GM12878 (cell line): ENCODE measurements around the gene RPUSD3. TPM values are rescaled to one million over a fixed set of nuclear protein-coding genes. Genes with fewer than 3 reads are reported as not detected.
A peak's percentile ranks its signal among the peaks of the same experiment; 100 is the strongest.

Experiments
- ATAC-seq: fragments of 200-7000 bp; cut with Tn5 transposase; 3 replicates; pipeline ENCODE4 v1.9.1; 2020; ENCODE audit warnings: mild to moderate bottlenecking, moderate library complexity
- BruUV-seq: library from RNA; stranded (reverse); fragments of 400-500 nt; replicated peaks from 2 replicates; lab custom pipeline; 2021; lab: Mats Ljungman, UMichigan
- CTCF ChIA-PET: fragments of 300-600 bp; sonication (Branson Sonifier 250); formaldehyde crosslinking; extraction: SDS; loops from one replicate; lab custom pipeline; 2021; ENCODE audit warnings: inconsistent platforms; lab: Yijun Ruan, JAX
- POLR2A ChIA-PET: fragments of 350-600 bp; formaldehyde crosslinking; extraction: SDS; loops from one replicate; lab custom pipeline; 2021; ENCODE audit warnings: inconsistent platforms; lab: Charles Lee
- RAD21 ChIA-PET: fragments of 300-600 bp; sonication (Branson Sonifier 250); formaldehyde crosslinking; loops from one replicate; lab custom pipeline; 2023; ENCODE audit warnings: antibody characterized with exemption; ENCODE audit not compliant: unreplicated experiment; lab: Charles Lee
- SMC1A ChIA-PET: fragments of 300-600 bp; sonication (Branson Sonifier 250); formaldehyde crosslinking; loops from one replicate; lab custom pipeline; 2023; ENCODE audit not compliant: unreplicated experiment, uncharacterized antibody; lab: Charles Lee
- DNase-seq: peaks from one replicate; pipeline ENCODE4 v3.0.0-alpha.2; 2011; ENCODE audit warnings: low read depth, low spot score
- FAIRE-seq: peaks from 3 replicates; lab custom pipeline; 2011; peaks lifted over from hg19 to GRCh38; lab: Jason Lieb, UNC
- H2AFZ ChIP-seq: 2 replicates; pipeline ENCODE4 v1.6.0; 2011; ENCODE audit warnings: low read depth, low read length, control low read depth; ENCODE audit not compliant: control insufficient read depth
- H3K27ac ChIP-seq: 2 replicates; pipeline ENCODE4 v1.5.1; 2011; ENCODE audit warnings: control low read depth; ENCODE audit not compliant: control insufficient read depth, insufficient read depth
- H3K27me3 ChIP-seq, 2 experiments: replicated peaks in 1 of 2; 2 replicates each; pipeline versions ENCODE4 v1.6.0 to v1.6.1; 2011; ENCODE audit warnings: low read length in 1 of 2; ENCODE audit not compliant: control insufficient read depth in 2 of 2, insufficient read depth in 2 of 2
- H3K36me3 ChIP-seq, 2 experiments: 2 replicates each; pipeline ENCODE4 v1.5.1; 2011; ENCODE audit warnings: low read length in 1 of 2; ENCODE audit not compliant: control insufficient read depth in 2 of 2, insufficient read depth in 2 of 2
- H3K4me1 ChIP-seq: 2 replicates; pipeline ENCODE4 v1.6.1; 2011; ENCODE audit warnings: mild to moderate bottlenecking, low read length, moderate library complexity, mixed read lengths; ENCODE audit not compliant: control insufficient read depth, insufficient read depth
- H3K4me2 ChIP-seq: 2 replicates; pipeline ENCODE4 v1.6.0; 2011; ENCODE audit warnings: control low read depth; ENCODE audit not compliant: control insufficient read depth, insufficient read depth
- H3K4me3 ChIP-seq: fragments of 200-600 bp; sonication (generic); 2 replicates; pipeline ENCODE4 v1.5.1; 2016
- H3K79me2 ChIP-seq: 2 replicates; pipeline ENCODE4 v1.6.0; 2011; ENCODE audit warnings: low read length; ENCODE audit not compliant: control insufficient read depth, insufficient read depth
- H3K9ac ChIP-seq: 2 replicates; pipeline ENCODE4 v1.8.0; 2011; ENCODE audit warnings: low read length, control low read depth, mixed read lengths; ENCODE audit not compliant: control insufficient read depth, insufficient read depth
- H3K9me3 ChIP-seq: replicated peaks from 3 replicates; pipeline ENCODE4 v1.5.1; 2011; ENCODE audit warnings: mild to moderate bottlenecking, low read length; ENCODE audit not compliant: control insufficient read depth, insufficient read depth
- H4K20me1 ChIP-seq: 2 replicates; pipeline ENCODE4 v1.6.0; 2011; ENCODE audit not compliant: control insufficient read depth, insufficient read depth
- ATF7 ChIP-seq: fragments of 450-650 bp; IDR thresholded peaks from 2 replicates; pipeline ENCODE4 v1.6.1; 2016; ENCODE audit warnings: low read depth, mild to moderate bottlenecking
- DPF2 ChIP-seq: fragments of 450-650 bp; IDR thresholded peaks from 2 replicates; pipeline ENCODE4 v1.6.1; 2017; ENCODE audit warnings: mild to moderate bottlenecking
- EED ChIP-seq: sonication (generic); IDR thresholded peaks from 2 replicates; pipeline ENCODE4 v1.6.1; 2016; ENCODE audit warnings: antibody characterized with exemption, low read depth
- EZH2 ChIP-seq: IDR thresholded peaks from 2 replicates; pipeline ENCODE4 v1.6.1; 2012; ENCODE audit warnings: low read depth, mild to moderate bottlenecking, control low read depth, inconsistent platforms, low read length, borderline replicate concordance; ENCODE audit not compliant: control insufficient read depth
- IKZF2 ChIP-seq, 2 experiments: fragments of 450-650 bp; IDR thresholded peaks; 2 replicates each; pipeline ENCODE4 v1.6.1; 2017; ENCODE audit warnings: mild to moderate bottlenecking in 2 of 2, moderate library complexity in 2 of 2
- KLF5 ChIP-seq: fragments of 450-650 bp; IDR thresholded peaks from 2 replicates; pipeline ENCODE4 v1.6.1; 2014; ENCODE audit warnings: mild to moderate bottlenecking; ENCODE audit not compliant: partially characterized antibody
- NBN ChIP-seq: fragments of 450-650 bp; IDR thresholded peaks from 2 replicates; pipeline ENCODE4 v1.6.1; 2016
- NR2F1 ChIP-seq: fragments of 450-650 bp; conservative IDR thresholded peaks from 2 replicates; pipeline ENCODE4 v1.6.1; 2017; ENCODE audit warnings: mild to moderate bottlenecking
- POLR2A ChIP-seq: IDR thresholded peaks from 2 replicates; pipeline ENCODE4 v1.6.1; 2011; ENCODE audit warnings: low read depth, mild to moderate bottlenecking, low read length
- TBL1XR1 ChIP-seq: IDR thresholded peaks from 2 replicates; pipeline ENCODE4 v1.6.1; 2012; ENCODE audit warnings: low read depth, low read length, improper control_type of control experiment
- whole genome bisulfite sequencing: methylation state at CpG from one replicate; pipeline ENCODE4 v1.1.6; 2016; ENCODE audit warnings: low lambda C conversion rate; ENCODE audit not compliant: insufficient replicate concordance, insufficient coverage; ENCODE audit errors: missing lambda C conversion rate; 5-methylcytosine and 5-hydroxymethylcytosine counted together
- in situ Hi-C: fragments of 300-500 bp; cut with MboI; formaldehyde crosslinking; loops from 9 replicates; pipeline ENCODE4 v1.14.3; 2018; ENCODE audit warnings: mixed read lengths
- intact Hi-C: fragments of 100-400 bp; cut with micrococcal nuclease; formaldehyde crosslinking; loops from one replicate; pipeline ENCODE4 v1.14.2; 2022; ENCODE audit not compliant: unreplicated experiment
- polyA plus RNA-seq, 11 experiments: library from polyadenylated mRNA; depleted of rRNA in 4 of 11; unstranded in 6 of 11; stranded (reverse) in 5 of 11; fragments of >200 nt; fragmentation: Nextera tagmentation in 4 of 11; fragmentation: Illumina TruSeq in 1 of 11; extraction: Ambion mirVana in 4 of 11; extraction: Trizol in 1 of 11; gene quantifications; 1 replicate in 1 of 11; 2 replicates in 10 of 11; pipeline versions ENCODE4 v1.2.1 to v1.2.3, GENCODE V29; 2011 to 2016; ENCODE audit warnings: inconsistent platforms in 2 of 11, missing spikeins in 2 of 11, low read depth in 1 of 11
- total RNA-seq, 4 experiments: library from RNA; depleted of rRNA in 3 of 4; stranded (reverse); fragments of >200 nt in 3 of 4; fragmentation: Illumina TruSeq in 1 of 4; extraction: Trizol in 1 of 4; gene quantifications; 2 replicates each; pipeline versions ENCODE4 v1.2.1 to v1.2.3, GENCODE V29; 2013 to 2021
- TF ChIP-seq, protein P1 (sequence below): IDR thresholded peaks from 2 replicates; pipeline ENCODE4 v1.6.1; 2012; ENCODE audit warnings: improper control_type of control experiment, low read depth, low read length; ENCODE audit not compliant: insufficient replicate concordance
- TF ChIP-seq, protein P2 (sequence below): fragments of 450-650 bp; IDR thresholded peaks from 2 replicates; pipeline ENCODE4 v1.6.1; 2017; ENCODE audit warnings: low read depth, mild to moderate bottlenecking, moderate library complexity
- TF ChIP-seq, protein P3 (sequence below): fragments of 450-650 bp; conservative IDR thresholded peaks from 2 replicates; pipeline ENCODE4 v1.6.1; 2017; ENCODE audit warnings: mild to moderate bottlenecking, moderate library complexity
- TF ChIP-seq, protein P4 (sequence below): fragments of 150-350 bp; IDR thresholded peaks from 2 replicates; pipeline ENCODE4 v1.6.1; 2014; ENCODE audit warnings: mild to moderate bottlenecking, low read depth, low read length

The RPUSD3 gene
- total and polyA plus RNA-seq, 10 of the 15 experiments (the other 5 are each of a cell fraction or from before 2014, with no cell fraction given) = 6.4 to 72.9 (median 41.8) TPM

DNA sequence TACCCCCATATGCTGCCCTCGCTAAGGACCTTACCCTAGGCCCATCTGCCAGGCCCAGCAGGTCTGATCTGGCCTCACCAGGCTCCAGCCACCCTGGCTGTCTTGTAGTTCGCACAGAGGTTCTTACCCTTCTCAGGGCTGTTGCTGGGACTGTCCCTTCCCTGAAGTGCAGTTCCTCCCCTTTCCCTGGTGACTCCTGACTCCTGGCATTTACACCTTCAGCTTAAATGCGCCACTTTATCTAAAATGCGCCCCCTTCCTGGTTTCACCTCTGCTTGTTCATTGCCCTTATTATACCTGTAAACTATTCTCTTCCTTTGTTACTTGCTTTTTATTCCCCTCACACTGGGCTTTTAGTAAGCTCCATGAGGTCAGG, 34.6 kb downstream of the RPUSD3 start:
- no peaks in the 10 kb centered on the region for H3K79me2 ChIP-seq
- POLR2A ChIA-PET = interaction anchor here (0.6 to 2.9 kb wide), 3 partner anchors 13 to 457 kb away, joined by 3 to 19 read pairs (median 3); no protein-coding TSS in a partner anchor
- peak; percentile 48 for ATAC-seq
- H3K4me2 ChIP-seq = peak overlapping the region; percentile 90
- no peaks in the 10 kb centered on the region for H3K27me3 ChIP-seq
- intact Hi-C loops = loop anchor here (5.0 kb wide), 1 partner anchor 77 kb away; the partner anchor contains the start of gene BRPF1
- no TSS peak for BruUV-seq
- peak overlapping the region; percentile 80 for H3K9ac ChIP-seq
- no peak for FAIRE-seq
- peak overlapping the region; percentile 81 for H3K4me3 ChIP-seq
- H3K9me3 ChIP-seq = no peaks in the 10 kb centered on the region
- 28% methylated on average over 4 of the region's 4 CpGs for WGBS
- CTCF ChIA-PET = interaction anchor here (1.0 kb wide), 1 partner anchor 35 kb away, joined by 3 read pairs; the partner anchor contains the start of gene RPUSD3
- peaks cover 13% of the 10 kb centered on the region for H3K4me1 ChIP-seq
- H3K36me3 ChIP-seq = peaks cover 15 to 28% of the 10 kb centered on the region in 2 experiments
- H4K20me1 ChIP-seq = no peaks in the 10 kb centered on the region
- peak overlapping the region; percentile 75 for H3K27ac ChIP-seq
- H2AFZ ChIP-seq = peak overlapping the region; percentile 52
- in situ Hi-C loops = no loop called here
- RAD21 ChIA-PET = interaction anchor here (1.2 to 2.0 kb wide), 3 partner anchors 13 to 27 kb away, joined by 3 to 6 read pairs (median 4); partner anchors contain the start of gene ARPC4
- DNase-seq = no peak
- SMC1A ChIA-PET = interaction anchor here (1.1 to 1.2 kb wide), 2 partner anchors 27 to 72 kb away, joined by 3 read pairs; no protein-coding TSS in a partner anchor
- TF ChIP-seq, protein P1, sequence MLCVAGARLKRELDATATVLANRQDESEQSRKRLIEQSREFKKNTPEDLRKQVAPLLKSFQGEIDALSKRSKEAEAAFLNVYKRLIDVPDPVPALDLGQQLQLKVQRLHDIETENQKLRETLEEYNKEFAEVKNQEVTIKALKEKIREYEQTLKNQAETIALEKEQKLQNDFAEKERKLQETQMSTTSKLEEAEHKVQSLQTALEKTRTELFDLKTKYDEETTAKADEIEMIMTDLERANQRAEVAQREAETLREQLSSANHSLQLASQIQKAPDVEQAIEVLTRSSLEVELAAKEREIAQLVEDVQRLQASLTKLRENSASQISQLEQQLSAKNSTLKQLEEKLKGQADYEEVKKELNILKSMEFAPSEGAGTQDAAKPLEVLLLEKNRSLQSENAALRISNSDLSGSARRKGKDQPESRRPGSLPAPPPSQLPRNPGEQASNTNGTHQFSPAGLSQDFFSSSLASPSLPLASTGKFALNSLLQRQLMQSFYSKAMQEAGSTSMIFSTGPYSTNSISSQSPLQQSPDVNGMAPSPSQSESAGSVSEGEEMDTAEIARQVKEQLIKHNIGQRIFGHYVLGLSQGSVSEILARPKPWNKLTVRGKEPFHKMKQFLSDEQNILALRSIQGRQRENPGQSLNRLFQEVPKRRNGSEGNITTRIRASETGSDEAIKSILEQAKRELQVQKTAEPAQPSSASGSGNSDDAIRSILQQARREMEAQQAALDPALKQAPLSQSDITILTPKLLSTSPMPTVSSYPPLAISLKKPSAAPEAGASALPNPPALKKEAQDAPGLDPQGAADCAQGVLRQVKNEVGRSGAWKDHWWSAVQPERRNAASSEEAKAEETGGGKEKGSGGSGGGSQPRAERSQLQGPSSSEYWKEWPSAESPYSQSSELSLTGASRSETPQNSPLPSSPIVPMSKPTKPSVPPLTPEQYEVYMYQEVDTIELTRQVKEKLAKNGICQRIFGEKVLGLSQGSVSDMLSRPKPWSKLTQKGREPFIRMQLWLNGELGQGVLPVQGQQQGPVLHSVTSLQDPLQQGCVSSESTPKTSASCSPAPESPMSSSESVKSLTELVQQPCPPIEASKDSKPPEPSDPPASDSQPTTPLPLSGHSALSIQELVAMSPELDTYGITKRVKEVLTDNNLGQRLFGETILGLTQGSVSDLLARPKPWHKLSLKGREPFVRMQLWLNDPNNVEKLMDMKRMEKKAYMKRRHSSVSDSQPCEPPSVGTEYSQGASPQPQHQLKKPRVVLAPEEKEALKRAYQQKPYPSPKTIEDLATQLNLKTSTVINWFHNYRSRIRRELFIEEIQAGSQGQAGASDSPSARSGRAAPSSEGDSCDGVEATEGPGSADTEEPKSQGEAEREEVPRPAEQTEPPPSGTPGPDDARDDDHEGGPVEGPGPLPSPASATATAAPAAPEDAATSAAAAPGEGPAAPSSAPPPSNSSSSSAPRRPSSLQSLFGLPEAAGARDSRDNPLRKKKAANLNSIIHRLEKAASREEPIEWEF = no peak
- peak in 1 of 2 experiments; percentile 58; a peak in 2 of 4 replicates for TF ChIP-seq IKZF2 (IDR thresholded peaks at IDR 0.05)
- TF ChIP-seq, protein P2, sequence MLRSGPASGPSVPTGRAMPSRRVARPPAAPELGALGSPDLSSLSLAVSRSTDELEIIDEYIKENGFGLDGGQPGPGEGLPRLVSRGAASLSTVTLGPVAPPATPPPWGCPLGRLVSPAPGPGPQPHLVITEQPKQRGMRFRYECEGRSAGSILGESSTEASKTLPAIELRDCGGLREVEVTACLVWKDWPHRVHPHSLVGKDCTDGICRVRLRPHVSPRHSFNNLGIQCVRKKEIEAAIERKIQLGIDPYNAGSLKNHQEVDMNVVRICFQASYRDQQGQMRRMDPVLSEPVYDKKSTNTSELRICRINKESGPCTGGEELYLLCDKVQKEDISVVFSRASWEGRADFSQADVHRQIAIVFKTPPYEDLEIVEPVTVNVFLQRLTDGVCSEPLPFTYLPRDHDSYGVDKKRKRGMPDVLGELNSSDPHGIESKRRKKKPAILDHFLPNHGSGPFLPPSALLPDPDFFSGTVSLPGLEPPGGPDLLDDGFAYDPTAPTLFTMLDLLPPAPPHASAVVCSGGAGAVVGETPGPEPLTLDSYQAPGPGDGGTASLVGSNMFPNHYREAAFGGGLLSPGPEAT = peak; percentile 30; the same call in 1 of the 2 replicates
- TF ChIP-seq EED = no peak; the same call in 1 of the 2 replicates
- TF ChIP-seq NBN = peak; percentile 61; the same call in 1 of the 2 replicates
- no peak for TF ChIP-seq EZH2
- 0 out of 2 replicates have a peak, but pooled peaks have one; percentile 15 for TF ChIP-seq ATF7
- no peak; the same call in 1 of the 2 replicates for TF ChIP-seq POLR2A
- TF ChIP-seq KLF5 = no peak
- TF ChIP-seq NR2F1 = no peak
- TF ChIP-seq, protein P3, sequence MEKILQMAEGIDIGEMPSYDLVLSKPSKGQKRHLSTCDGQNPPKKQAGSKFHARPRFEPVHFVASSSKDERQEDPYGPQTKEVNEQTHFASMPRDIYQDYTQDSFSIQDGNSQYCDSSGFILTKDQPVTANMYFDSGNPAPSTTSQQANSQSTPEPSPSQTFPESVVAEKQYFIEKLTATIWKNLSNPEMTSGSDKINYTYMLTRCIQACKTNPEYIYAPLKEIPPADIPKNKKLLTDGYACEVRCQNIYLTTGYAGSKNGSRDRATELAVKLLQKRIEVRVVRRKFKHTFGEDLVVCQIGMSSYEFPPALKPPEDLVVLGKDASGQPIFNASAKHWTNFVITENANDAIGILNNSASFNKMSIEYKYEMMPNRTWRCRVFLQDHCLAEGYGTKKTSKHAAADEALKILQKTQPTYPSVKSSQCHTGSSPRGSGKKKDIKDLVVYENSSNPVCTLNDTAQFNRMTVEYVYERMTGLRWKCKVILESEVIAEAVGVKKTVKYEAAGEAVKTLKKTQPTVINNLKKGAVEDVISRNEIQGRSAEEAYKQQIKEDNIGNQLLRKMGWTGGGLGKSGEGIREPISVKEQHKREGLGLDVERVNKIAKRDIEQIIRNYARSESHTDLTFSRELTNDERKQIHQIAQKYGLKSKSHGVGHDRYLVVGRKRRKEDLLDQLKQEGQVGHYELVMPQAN = no peak
- TF ChIP-seq, protein P4, sequence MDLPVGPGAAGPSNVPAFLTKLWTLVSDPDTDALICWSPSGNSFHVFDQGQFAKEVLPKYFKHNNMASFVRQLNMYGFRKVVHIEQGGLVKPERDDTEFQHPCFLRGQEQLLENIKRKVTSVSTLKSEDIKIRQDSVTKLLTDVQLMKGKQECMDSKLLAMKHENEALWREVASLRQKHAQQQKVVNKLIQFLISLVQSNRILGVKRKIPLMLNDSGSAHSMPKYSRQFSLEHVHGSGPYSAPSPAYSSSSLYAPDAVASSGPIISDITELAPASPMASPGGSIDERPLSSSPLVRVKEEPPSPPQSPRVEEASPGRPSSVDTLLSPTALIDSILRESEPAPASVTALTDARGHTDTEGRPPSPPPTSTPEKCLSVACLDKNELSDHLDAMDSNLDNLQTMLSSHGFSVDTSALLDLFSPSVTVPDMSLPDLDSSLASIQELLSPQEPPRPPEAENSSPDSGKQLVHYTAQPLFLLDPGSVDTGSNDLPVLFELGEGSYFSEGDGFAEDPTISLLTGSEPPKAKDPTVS = no peak
- no peak for TF ChIP-seq DPF2
- TF ChIP-seq TBL1XR1 = no peak
